Neural cell (in vitro differentiated cells): ENCODE results near the gene GFER.

ENCODE experiments used
- POLR2AphosphoS5 ChIP-seq: IDR thresholded peaks from 2 replicates; pipeline ENCODE4 v1.6.1; 2012
- TF ChIP-seq, protein P1 (sequence below): fragments of 450-650 bp; IDR thresholded peaks from 2 replicates; pipeline ENCODE4 v1.5.1; 2014; ENCODE audit warnings: antibody characterized with exemption, mild to moderate bottlenecking, moderate library complexity; ENCODE audit not compliant: poor library complexity, severe bottlenecking

DNA sequence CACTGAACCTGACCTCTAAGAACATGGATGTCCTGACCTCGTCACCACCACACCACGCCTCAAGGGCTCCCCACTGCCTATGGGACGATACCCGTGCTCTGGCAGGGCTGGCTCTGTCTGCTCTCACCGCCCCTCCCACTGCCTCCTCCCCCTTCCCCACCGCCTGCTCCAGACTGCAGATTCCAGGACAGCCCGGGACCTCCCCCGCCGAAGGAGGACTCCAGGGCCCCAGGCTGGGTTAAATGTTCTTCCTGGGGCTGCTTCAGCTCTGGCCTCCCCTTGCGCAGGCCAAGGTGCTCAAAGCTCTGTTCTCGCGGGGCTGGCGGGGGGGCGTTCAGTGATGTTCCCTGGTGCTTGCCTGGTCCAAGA lies 38.7 kb downstream of the GFER start:
- no peak for TF ChIP-seq POLR2AphosphoS5
- TF ChIP-seq, protein P1, sequence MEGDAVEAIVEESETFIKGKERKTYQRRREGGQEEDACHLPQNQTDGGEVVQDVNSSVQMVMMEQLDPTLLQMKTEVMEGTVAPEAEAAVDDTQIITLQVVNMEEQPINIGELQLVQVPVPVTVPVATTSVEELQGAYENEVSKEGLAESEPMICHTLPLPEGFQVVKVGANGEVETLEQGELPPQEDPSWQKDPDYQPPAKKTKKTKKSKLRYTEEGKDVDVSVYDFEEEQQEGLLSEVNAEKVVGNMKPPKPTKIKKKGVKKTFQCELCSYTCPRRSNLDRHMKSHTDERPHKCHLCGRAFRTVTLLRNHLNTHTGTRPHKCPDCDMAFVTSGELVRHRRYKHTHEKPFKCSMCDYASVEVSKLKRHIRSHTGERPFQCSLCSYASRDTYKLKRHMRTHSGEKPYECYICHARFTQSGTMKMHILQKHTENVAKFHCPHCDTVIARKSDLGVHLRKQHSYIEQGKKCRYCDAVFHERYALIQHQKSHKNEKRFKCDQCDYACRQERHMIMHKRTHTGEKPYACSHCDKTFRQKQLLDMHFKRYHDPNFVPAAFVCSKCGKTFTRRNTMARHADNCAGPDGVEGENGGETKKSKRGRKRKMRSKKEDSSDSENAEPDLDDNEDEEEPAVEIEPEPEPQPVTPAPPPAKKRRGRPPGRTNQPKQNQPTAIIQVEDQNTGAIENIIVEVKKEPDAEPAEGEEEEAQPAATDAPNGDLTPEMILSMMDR, result no peak
